Skeletal muscle tissue (tissue), 4 donors: ENCODE results near the gene METAP1D. TPM values are rescaled to one million over a fixed set of nuclear protein-coding genes. Genes with fewer than 3 reads are reported as not detected.

Source experiments
- H3K27ac ChIP-seq: one replicate; pipeline ENCODE4 v1.7.0; 2013; ENCODE audit warnings: mild to moderate bottlenecking, low read depth, low read length, inconsistent platforms
- H3K27me3 ChIP-seq, 3 donors: one replicate each; pipeline ENCODE4 v1.7.0; 2013; ENCODE audit warnings: low read length in 3 of 3; ENCODE audit not compliant: control insufficient read depth in 3 of 3, insufficient read depth in 3 of 3
- H3K36me3 ChIP-seq, 3 donors: one replicate each; pipeline ENCODE4 v1.7.0; 2013; ENCODE audit warnings: low read length in 3 of 3; ENCODE audit not compliant: control insufficient read depth in 3 of 3, insufficient read depth in 3 of 3
- H3K4me1 ChIP-seq, 3 donors: one replicate each; pipeline ENCODE4 v1.7.0; 2013; ENCODE audit warnings: low read length in 3 of 3, mild to moderate bottlenecking in 3 of 3; ENCODE audit not compliant: control insufficient read depth in 3 of 3, insufficient read depth in 3 of 3
- H3K4me3 ChIP-seq, 3 donors: one replicate each; pipeline ENCODE4 v1.7.0; 2013; ENCODE audit warnings: low read length in 3 of 3
- H3K9ac ChIP-seq, 3 donors: one replicate each; pipeline ENCODE4 v1.7.0; 2013; ENCODE audit warnings: low read length in 3 of 3, mild to moderate bottlenecking in 3 of 3, moderate library complexity in 2 of 3, low read depth in 1 of 3
- H3K9me3 ChIP-seq, 3 donors: one replicate each; pipeline ENCODE4 v1.7.0; 2013; ENCODE audit warnings: low read length in 3 of 3; ENCODE audit not compliant: control insufficient read depth in 3 of 3
- total RNA-seq: library from RNA; depleted of rRNA; stranded (reverse); fragments of >200 nt; gene quantifications from one replicate; pipeline ENCODE4 v1.2.3, GENCODE V29; 2014
- donor health status: Osteomylitis.

METAP1D gene
- 8.9 TPM for total RNA-seq

DNA sequence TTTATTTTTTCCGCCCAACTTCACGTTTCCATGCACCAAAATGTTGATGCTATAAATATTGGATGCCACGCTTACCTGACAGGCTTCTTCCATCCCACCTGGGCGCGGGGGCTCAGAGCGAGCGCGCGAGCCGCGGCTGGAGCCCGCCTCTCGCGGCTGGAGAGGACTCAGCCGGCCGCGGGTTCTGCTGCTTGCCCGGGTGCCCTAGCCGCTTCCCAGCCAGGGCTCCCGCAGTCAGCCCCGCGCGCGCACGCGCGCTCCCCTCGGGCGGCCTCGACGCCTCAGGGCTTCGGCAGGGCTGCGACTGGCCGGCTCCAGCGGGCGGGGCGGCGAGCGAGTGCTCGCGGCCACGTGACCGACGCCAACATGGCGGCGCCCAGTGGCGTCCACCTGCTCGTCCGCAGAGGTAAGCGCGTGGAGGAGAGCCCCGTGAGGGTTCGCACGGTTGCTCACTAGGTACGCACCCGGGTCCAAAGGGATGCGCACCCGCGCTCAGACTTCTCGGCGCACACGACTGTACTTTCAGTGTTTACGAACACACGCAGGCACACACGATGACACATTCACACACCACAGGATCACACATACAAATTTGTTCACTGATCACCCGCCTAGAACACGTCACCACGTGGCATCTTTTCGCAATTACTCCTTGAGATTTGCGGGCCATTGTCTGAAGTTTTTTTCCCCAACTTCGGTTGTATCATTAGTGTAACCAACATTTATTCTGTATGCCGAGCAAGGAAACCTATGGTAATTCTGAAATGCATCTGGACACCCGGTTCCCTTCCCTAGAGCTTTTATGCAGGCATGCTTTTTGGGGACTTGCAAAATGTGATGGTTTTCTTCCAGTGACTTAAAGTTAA lies at the start of gene METAP1D:
Gene METAP1D, plus strand, starts transcription at position 350 of the 866 bp plus-strand sequence. Its CDS starts 17 bp downstream, at position 367.
- Histone ChIP-seq H3K9ac (peak within 1 kb of the TSS; percentile 75 to 83 (median 79)), H3K4me3 (peak within 1 kb of the TSS; percentile 93 to 100 (median 98)), H3K36me3 (peaks cover 0 to 4% (median 0%) of the 10 kb centered on the region in 3 donors), H3K4me1 (peaks cover 0 to 13% (median 10%) of the 10 kb centered on the region in 3 donors), H3K27ac (peak within 1 kb of the TSS; percentile 33), H3K27me3 (no peaks in the 10 kb centered on the region), H3K9me3 (no peaks in the 10 kb centered on the region)

GRCh38 chr2:171952276-171952675 lies 47.5 kb upstream of the METAP1D start:
- Histone ChIP-seq H3K9ac (peak overlapping the region in 1 of 3 donors; percentile 3), H3K4me3 (no peak overlapping the region), H3K4me1 (peaks cover 0 to 17% (median 11%) of the 10 kb centered on the region in 3 donors), H3K36me3 (peaks cover 0 to 5% (median 5%) of the 10 kb centered on the region in 3 donors), H3K9me3 (no peaks in the 10 kb centered on the region), H3K27me3 (no peaks in the 10 kb centered on the region), H3K27ac (no peak overlapping the region)

GRCh38 chr2:171952748-171953147 lies 47.0 kb upstream of the METAP1D start:
- no peaks in the 10 kb centered on the region for H3K27me3 ChIP-seq
- H3K27ac ChIP-seq, result no peak overlapping the region
- H3K36me3 ChIP-seq, result peaks cover 0 to 5% (median 5%) of the 10 kb centered on the region in 3 donors
- no peak overlapping the region for H3K9ac ChIP-seq
- no peaks in the 10 kb centered on the region for H3K9me3 ChIP-seq
- H3K4me3 ChIP-seq, result no peak overlapping the region
- H3K4me1 ChIP-seq, result peaks cover 0 to 18% (median 12%) of the 10 kb centered on the region in 3 donors

DNA sequence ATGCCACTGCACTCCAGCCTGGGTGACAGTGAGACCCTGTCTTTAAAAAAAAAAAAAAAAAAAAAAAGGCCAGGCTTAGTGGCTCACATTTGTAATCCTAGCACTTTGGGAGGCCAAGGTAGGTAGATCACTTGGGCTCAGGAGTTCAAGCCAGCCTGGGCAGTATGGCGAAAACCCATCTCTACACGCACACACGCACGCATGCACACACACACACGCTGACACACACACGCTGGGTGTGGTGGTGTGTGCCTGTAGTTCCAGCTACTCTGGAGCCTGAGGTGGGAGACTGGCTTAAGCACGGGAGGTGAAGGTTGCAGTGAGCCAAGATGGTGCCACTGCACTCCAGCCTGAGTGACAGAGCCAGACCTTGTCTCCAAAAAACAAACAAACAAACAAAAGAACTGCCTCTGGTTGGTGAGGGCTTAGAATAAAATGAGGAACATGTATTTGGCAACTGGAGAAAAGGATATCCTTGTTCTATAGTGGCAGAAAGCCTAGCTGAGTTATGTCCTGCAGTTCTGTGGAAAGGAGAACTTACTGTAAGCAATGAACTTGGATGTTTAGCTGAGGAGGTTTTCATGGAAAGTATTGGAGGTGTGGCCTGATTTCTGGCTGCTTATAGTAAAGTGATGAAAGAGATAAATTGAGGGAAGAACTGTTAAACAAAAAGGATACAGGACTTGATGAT lies 43.5 kb upstream of the METAP1D start:
- Histone ChIP-seq H3K27ac (no peak overlapping the region), H3K9me3 (no peaks in the 10 kb centered on the region), H3K27me3 (no peaks in the 10 kb centered on the region), H3K4me1 (peaks cover 14 to 29% (median 19%) of the 10 kb centered on the region in 3 donors), H3K9ac (no peak overlapping the region), H3K4me3 (peak overlapping the region in 1 of 3 donors; percentile 13), H3K36me3 (peaks cover 0 to 5% (median 5%) of the 10 kb centered on the region in 3 donors)

GRCh38 chr2:171957061-171957460 lies 42.7 kb upstream of the METAP1D start:
- peaks cover 14 to 29% (median 14%) of the 10 kb centered on the region in 3 donors for H3K4me1 ChIP-seq
- peaks cover 0 to 5% (median 5%) of the 10 kb centered on the region in 3 donors for H3K36me3 ChIP-seq

GRCh38 chr2:171958475-171958874 lies 41.3 kb upstream of the METAP1D start:
- Histone ChIP-seq H3K36me3 (peaks cover 0 to 5% (median 0%) of the 10 kb centered on the region in 3 donors), H3K9ac (peak overlapping the region in 1 of 3 donors; percentile 20), H3K4me1 (peaks cover 7 to 29% (median 14%) of the 10 kb centered on the region in 3 donors), H3K27ac (no peak overlapping the region), H3K4me3 (no peak overlapping the region), H3K27me3 (no peaks in the 10 kb centered on the region), H3K9me3 (no peaks in the 10 kb centered on the region)

More at GRCh38 chr2:171957061-171957460, 42.7 kb upstream of the METAP1D start:
- no peaks in the 10 kb centered on the region for H3K27me3 ChIP-seq
- no peaks in the 10 kb centered on the region for H3K9me3 ChIP-seq
- no peak overlapping the region for H3K9ac ChIP-seq
- no peak overlapping the region for H3K27ac ChIP-seq
- H3K4me3 ChIP-seq, result no peak overlapping the region

GRCh38 chr2:171959998-171960397 lies 39.8 kb upstream of the METAP1D start:
- Histone ChIP-seq H3K9me3 (no peaks in the 10 kb centered on the region), H3K9ac (no peak overlapping the region), H3K4me1 (peaks cover 7 to 21% (median 14%) of the 10 kb centered on the region in 3 donors), H3K36me3 (peaks cover 0 to 5% (median 0%) of the 10 kb centered on the region in 3 donors), H3K27ac (peak overlapping the region; percentile 8), H3K27me3 (no peaks in the 10 kb centered on the region), H3K4me3 (peak overlapping the region in 2 of 3 donors; percentile 15 to 30)

GRCh38 chr2:171960570-171960969 lies 39.2 kb upstream of the METAP1D start:
- Histone ChIP-seq H3K4me3 (no peak overlapping the region), H3K4me1 (peaks cover 7 to 19% (median 14%) of the 10 kb centered on the region in 3 donors), H3K36me3 (peaks cover 0 to 5% (median under 1%) of the 10 kb centered on the region in 3 donors), H3K9me3 (no peaks in the 10 kb centered on the region), H3K27me3 (no peaks in the 10 kb centered on the region), H3K9ac (no peak overlapping the region), H3K27ac (peak overlapping the region; percentile 8)

GRCh38 chr2:171963198-171963597 lies 36.6 kb upstream of the METAP1D start:
- H3K27ac ChIP-seq, result no peak overlapping the region
- H3K9me3 ChIP-seq, result no peaks in the 10 kb centered on the region
- H3K27me3 ChIP-seq, result no peaks in the 10 kb centered on the region
- H3K9ac ChIP-seq, result no peak overlapping the region
- peaks cover 4 to 14% (median 11%) of the 10 kb centered on the region in 3 donors for H3K4me1 ChIP-seq
- peaks cover 7 to 17% (median 7%) of the 10 kb centered on the region in 3 donors for H3K36me3 ChIP-seq
- no peak overlapping the region for H3K4me3 ChIP-seq
